ENCODE results near the gene DHX34. TPM values are rescaled to one million over a fixed set of nuclear protein-coding genes. Genes with fewer than 3 reads are reported as not detected.
"Not testable (repeated sequence)": the region's sequence is repeated elsewhere in the genome, so short reads cannot be mapped to it uniquely, and the experiment has no call there.

The DHX34 gene
- total and polyA plus RNA-seq, 9 of the 15 experiments (the other 6 are each of a cell fraction or from before 2014, with no cell fraction given) = 0.36 to 42.0 (median 15.0) TPM

GRCh38 chr19:47383890-47384289, 34.8 kb downstream of the DHX34 start:
- H3K79me2 ChIP-seq (ENCODE audit: control insufficient read depth, insufficient read depth, low read length); H3K27me3 ChIP-seq (ENCODE audit: control insufficient read depth in 2 of 2, insufficient read depth in 2 of 2, low read length in 2 of 2); FAIRE-seq; BruUV-seq (replicated peaks); H4K20me1 ChIP-seq (replicated peaks; ENCODE audit: control insufficient read depth, insufficient read depth, low read length); H3K9ac ChIP-seq (ENCODE audit: insufficient read depth in 1 of 2, low read depth in 2 of 2, low read length in 2 of 2); in situ Hi-C loops (cut with MboI); intact Hi-C loops (cut with micrococcal nuclease); H3K4me3 ChIP-seq; DNase-seq (ENCODE audit: extremely low read depth in 1 of 4, low spot score in 3 of 4); H2AFZ ChIP-seq (ENCODE audit: low read depth, low read length); H3K9me1 ChIP-seq (ENCODE audit: control insufficient read depth, insufficient read depth, low read length); ATAC-seq; H3K9me3 ChIP-seq (replicated peaks; ENCODE audit: control insufficient read depth, insufficient read depth, low read depth, low read length); CTCF ChIA-PET (ENCODE audit: low intra/inter-chr PET ratio); H3K4me1 ChIP-seq (replicated peaks in 1 of 2; ENCODE audit: control insufficient read depth in 2 of 2, insufficient read depth in 2 of 2, low read length in 2 of 2): not testable (repeated sequence)
- 0 out of 2 replicates have a peak overlapping the region, but pooled peaks have one; percentile 23 for H3K4me2 ChIP-seq (ENCODE audit: insufficient read depth, low read length)
- POLR2A ChIA-PET = interaction anchor here (0.6 kb wide), 1 partner anchor 147 kb away, joined by 3 read pairs; no protein-coding TSS in a partner anchor
- peak; percentile 79 for TF ChIP-seq ZNF121 (CRISPR knock-in tag; conservative IDR thresholded peaks at IDR 0.05)
- TF ChIP-seq BCLAF1 (IDR thresholded peaks at IDR 0.05; ENCODE audit: borderline replicate concordance in 1 of 2, control insufficient read depth in 1 of 2, low read depth in 2 of 2, low read length in 1 of 2) = 0 out of 4 replicates have a peak, but pooled peaks of 1 of the 2 experiments have one; percentile 30
- TF ChIP-seq RBM25 (IDR thresholded peaks at IDR 0.05; ENCODE audit: low read depth, low read length, severe bottlenecking) = peak; percentile 16
- TF ChIP-seq POLR2A (conservative IDR thresholded peaks at IDR 0.05) = peak; percentile 37; the same call in 1 of the 2 replicates
- 0 out of 2 replicates have a peak, but pooled peaks have one; percentile 36 for TF ChIP-seq SMARCA5 (IDR thresholded peaks at IDR 0.05)
- WGBS (ENCODE audit: insufficient coverage, low coverage, missing lambda C conversion rate) = 26% methylated on average over 5 of the region's 5 CpGs
- peak overlapping the region; percentile 35; the same call in 1 of the 3 replicates for H3K27ac ChIP-seq (ENCODE audit: extremely low read depth, low read depth, low read length)
- peaks cover 35% of the 10 kb centered on the region; the same call in 2 of the 3 replicates for H3K36me3 ChIP-seq (ENCODE audit: control insufficient read depth, insufficient read depth, low read length)
